ENCODE results near the gene OPALIN. TPM values are rescaled to one million over a fixed set of nuclear protein-coding genes. Genes with fewer than 3 reads are reported as not detected.

OPALIN gene
- not detected for total RNA-seq

GRCh38 chr10:96358851-96359540 lies at the start of gene OPALIN:
Gene OPALIN (minus strand): TSS chr10:96359002. CDS start chr10:96358896, 106 bp downstream.
- no peak for TF ChIP-seq CTCF (IDR thresholded peaks at IDR 0.05)
- ATAC-seq (ENCODE audit: low FRiP score) (no peak), DNase-seq (ENCODE audit: low spot score) (no peak)

GRCh38 chr10:96408201-96408600 lies 49.4 kb upstream of the OPALIN start:
- TF ChIP-seq CTCF (IDR thresholded peaks at IDR 0.05) = no peak

GRCh38 chr10:96407560-96408069 lies 48.8 kb upstream of the OPALIN start:
- no peak for DNase-seq (ENCODE audit: low spot score)

More at GRCh38 chr10:96408201-96408600, 49.4 kb upstream of the OPALIN start:
- no peak for DNase-seq (ENCODE audit: low spot score)
- no peak for ATAC-seq (ENCODE audit: low FRiP score)

DNA sequence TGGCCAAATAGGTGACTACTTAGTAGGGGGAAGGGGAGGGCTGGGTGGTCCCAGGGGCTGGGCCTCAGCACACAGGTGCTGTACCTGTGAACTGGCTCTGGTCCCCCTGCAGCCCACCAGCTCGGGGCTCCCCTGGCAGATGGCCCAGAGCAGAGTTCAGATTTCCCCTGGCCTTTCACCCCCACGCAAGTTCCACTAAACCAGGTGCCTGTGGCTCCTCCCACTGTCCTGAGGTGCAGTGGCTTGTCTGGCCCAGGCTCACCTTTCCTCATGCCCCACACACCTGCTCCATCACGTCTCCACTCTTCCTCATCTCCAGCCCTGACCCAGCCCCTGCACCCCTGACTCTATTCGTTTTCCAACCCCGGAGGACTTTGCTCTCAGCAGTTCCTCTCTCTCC lies 47.3 kb upstream of the OPALIN start:
- DNase-seq (ENCODE audit: low spot score) (no peak), ATAC-seq (ENCODE audit: low FRiP score) (no peak)
- no peak for TF ChIP-seq CTCF (IDR thresholded peaks at IDR 0.05)

More at GRCh38 chr10:96407560-96408069, 48.8 kb upstream of the OPALIN start:
- ATAC-seq (ENCODE audit: low FRiP score) = no peak
- no peak for TF ChIP-seq CTCF (IDR thresholded peaks at IDR 0.05)

DNA sequence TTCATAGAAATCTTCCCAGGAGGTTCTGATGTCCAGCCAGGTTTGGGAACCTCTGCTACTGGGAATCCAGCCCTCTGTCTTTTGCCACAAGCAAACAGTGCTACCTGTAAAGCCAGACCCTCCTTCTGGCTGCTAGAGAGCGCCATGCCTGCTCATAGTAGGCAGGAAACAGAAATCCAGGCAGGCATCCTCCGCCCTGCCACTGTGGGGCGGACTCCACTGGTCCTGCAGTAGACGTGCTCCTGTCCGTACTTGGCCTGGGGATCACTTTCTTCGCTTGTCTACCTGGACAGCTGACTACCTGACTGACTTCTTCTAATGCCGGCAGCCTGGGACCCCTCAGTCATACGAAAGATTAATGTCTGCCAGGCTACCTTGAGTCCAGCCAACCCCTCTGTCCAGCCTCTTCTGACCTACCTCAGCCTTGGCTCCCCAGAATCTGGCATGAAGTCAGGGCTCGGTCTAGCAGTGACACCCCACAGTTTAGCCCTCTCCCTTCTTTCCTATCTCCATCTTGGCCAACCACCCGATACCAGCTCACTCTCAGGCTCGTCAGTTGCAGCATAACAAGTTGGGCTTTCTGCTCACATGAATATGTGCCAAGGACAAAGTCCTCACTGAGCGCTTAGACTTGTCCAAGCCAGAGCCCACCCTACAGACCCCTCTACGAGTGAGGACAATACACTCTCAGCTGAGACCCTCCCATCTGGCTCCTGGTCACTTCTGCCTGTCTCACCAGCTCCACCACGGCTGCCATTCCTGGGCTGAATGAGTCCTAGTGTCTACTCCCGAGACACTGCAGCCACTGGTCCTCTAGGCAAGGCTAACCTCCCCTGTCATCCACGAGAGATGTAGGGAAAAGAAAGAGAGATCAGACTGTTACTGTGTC lies 43.9 kb upstream of the OPALIN start:
- ATAC-seq (ENCODE audit: low FRiP score) (no peak), DNase-seq (ENCODE audit: low spot score) (no peak)

DNA sequence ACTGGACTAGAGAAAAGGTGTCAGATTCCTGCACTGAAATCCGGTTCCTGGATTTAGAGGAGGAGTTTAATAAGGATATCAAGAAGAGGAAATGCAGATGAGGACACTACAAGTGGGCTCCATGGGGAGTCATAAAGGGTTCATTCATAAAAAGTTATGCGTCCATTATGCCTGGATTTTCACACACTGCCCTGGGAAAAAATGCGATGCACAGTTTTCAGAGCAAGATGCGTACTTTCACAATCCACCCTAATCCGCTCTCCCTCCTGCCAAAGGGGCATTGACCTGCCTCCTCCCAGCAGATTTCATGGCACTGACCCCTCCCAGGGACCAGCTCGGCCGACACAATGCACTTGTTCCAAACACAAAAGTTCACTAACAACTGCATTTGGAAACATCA lies 42.2 kb upstream of the OPALIN start:
- ATAC-seq (ENCODE audit: low FRiP score) (no peak), DNase-seq (ENCODE audit: low spot score) (no peak)
- no peak for TF ChIP-seq CTCF (IDR thresholded peaks at IDR 0.05)

More for the DNA sequence above, 43.9 kb upstream of the OPALIN start:
- TF ChIP-seq CTCF (IDR thresholded peaks at IDR 0.05) = no peak
